ENCODE data around the gene CDC73.

CDC73 gene

DNA sequence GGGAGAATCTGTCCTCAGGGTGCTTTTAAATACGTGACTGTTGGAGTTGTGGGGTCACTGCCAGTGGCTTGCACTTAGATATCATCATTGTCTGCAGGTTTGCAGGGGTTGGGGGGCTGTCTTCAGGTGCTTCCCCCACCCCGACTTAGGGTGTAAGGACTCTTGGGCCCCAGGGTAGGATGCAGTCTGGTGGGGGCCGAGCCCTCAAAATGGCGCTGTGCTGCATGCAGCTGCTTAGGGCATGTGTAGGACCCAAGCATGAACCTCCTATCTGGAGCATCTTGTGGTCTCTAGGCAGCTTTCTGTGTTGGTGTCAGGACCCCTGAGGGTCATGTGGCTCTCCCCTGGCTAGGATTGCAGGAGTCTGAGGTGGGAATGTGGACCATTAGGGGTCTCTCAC lies 120.2 kb downstream of the CDC73 start:
- no peaks in the 10 kb centered on the region for H3K27me3 ChIP-seq (ENCODE audit: low read depth, low read length)
- H3K9ac ChIP-seq (ENCODE audit: low read length): no peak overlapping the region
- H4K20me1 ChIP-seq (ENCODE audit: insufficient read depth, low read length): no peaks in the 10 kb centered on the region; the same call in 1 of the 2 replicates
- H3K36me3 ChIP-seq (replicated peaks; ENCODE audit: low read depth, low read length): peaks cover 22% of the 10 kb centered on the region
- H3K4me2 ChIP-seq (ENCODE audit: low read length): no peak overlapping the region
- no peak overlapping the region for H3K4me3 ChIP-seq (ENCODE audit: low read length)
- no peaks in the 10 kb centered on the region for H3K9me3 ChIP-seq (ENCODE audit: insufficient read depth, low read length)
- H3K79me2 ChIP-seq (ENCODE audit: low read length): peaks cover 3% of the 10 kb centered on the region; the same call in 1 of the 2 replicates
- no peak for TF ChIP-seq EZH2phosphoT487 (IDR thresholded peaks at IDR 0.05; ENCODE audit: low read depth)
- TF ChIP-seq, protein P1, sequence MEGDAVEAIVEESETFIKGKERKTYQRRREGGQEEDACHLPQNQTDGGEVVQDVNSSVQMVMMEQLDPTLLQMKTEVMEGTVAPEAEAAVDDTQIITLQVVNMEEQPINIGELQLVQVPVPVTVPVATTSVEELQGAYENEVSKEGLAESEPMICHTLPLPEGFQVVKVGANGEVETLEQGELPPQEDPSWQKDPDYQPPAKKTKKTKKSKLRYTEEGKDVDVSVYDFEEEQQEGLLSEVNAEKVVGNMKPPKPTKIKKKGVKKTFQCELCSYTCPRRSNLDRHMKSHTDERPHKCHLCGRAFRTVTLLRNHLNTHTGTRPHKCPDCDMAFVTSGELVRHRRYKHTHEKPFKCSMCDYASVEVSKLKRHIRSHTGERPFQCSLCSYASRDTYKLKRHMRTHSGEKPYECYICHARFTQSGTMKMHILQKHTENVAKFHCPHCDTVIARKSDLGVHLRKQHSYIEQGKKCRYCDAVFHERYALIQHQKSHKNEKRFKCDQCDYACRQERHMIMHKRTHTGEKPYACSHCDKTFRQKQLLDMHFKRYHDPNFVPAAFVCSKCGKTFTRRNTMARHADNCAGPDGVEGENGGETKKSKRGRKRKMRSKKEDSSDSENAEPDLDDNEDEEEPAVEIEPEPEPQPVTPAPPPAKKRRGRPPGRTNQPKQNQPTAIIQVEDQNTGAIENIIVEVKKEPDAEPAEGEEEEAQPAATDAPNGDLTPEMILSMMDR (IDR thresholded peaks at IDR 0.05; ENCODE audit: low read depth, low read length): no peak
- H3K27ac ChIP-seq (ENCODE audit: low read length): no peak overlapping the region
- H2AFZ ChIP-seq (ENCODE audit: low read depth, low read length): no peak overlapping the region
- 0 out of 2 replicates have a peak, but pooled peaks cover 5% of the 10 kb centered on the region for H3K4me1 ChIP-seq (ENCODE audit: low read length)

- Histone ChIP-seq H3K4me1 (ENCODE audit: low read length) (no peaks in the 10 kb centered on the region), H4K20me1 (ENCODE audit: insufficient read depth, low read length) (no peaks in the 10 kb centered on the region), H3K27ac (ENCODE audit: low read length) (no peak overlapping the region), H3K27me3 (ENCODE audit: low read depth, low read length) (no peaks in the 10 kb centered on the region), H3K4me2 (ENCODE audit: low read length) (no peak overlapping the region), H3K4me3 (ENCODE audit: low read length) (no peak overlapping the region), H2AFZ (ENCODE audit: low read depth, low read length) (no peak overlapping the region), H3K79me2 (ENCODE audit: low read length) (no peaks in the 10 kb centered on the region), H3K9ac (ENCODE audit: low read length) (no peak overlapping the region), H3K9me3 (ENCODE audit: insufficient read depth, low read length) (no peaks in the 10 kb centered on the region), H3K36me3 (replicated peaks; ENCODE audit: low read depth, low read length) (peaks cover 38% of the 10 kb centered on the region)
- no peak for TF ChIP-seq EZH2phosphoT487 (IDR thresholded peaks at IDR 0.05; ENCODE audit: low read depth)
- TF ChIP-seq, protein P1 (IDR thresholded peaks at IDR 0.05; ENCODE audit: low read depth, low read length): no peak
Measured at GRCh38 chr1:193249187-193249586, 127.4 kb downstream of the CDC73 start.

DNA sequence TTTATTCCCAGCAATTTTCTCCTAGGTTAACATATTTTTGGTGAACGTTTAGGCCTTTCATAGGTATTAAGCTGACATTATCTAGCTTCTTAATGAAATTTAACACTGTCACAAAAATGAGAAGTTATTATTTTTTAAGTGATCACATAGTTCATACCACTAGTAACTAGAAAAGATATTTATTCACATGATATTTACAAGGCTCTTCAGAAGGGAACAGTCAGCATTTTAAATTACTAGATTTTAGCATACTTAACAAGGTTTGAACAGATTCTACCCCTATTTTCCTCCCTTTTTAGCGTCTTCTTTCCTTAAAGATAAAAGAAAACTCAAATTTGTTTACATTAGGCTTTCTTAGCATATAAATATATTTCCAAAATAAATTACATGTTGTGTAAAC lies 130.1 kb downstream of the CDC73 start:
- Histone ChIP-seq H3K9me3 (ENCODE audit: insufficient read depth, low read length) (no peaks in the 10 kb centered on the region), H3K27me3 (ENCODE audit: low read depth, low read length) (no peaks in the 10 kb centered on the region), H3K9ac (ENCODE audit: low read length) (no peak overlapping the region), H3K4me2 (ENCODE audit: low read length) (no peak overlapping the region), H3K4me3 (ENCODE audit: low read length) (no peak overlapping the region), H3K36me3 (replicated peaks; ENCODE audit: low read depth, low read length) (peaks cover 32% of the 10 kb centered on the region), H3K79me2 (ENCODE audit: low read length) (no peaks in the 10 kb centered on the region), H3K27ac (ENCODE audit: low read length) (no peak overlapping the region), H3K4me1 (ENCODE audit: low read length) (peaks cover 5% of the 10 kb centered on the region), H4K20me1 (ENCODE audit: insufficient read depth, low read length) (no peaks in the 10 kb centered on the region), H2AFZ (ENCODE audit: low read depth, low read length) (no peak overlapping the region)
- TF ChIP-seq, protein P1 (IDR thresholded peaks at IDR 0.05; ENCODE audit: low read depth, low read length): no peak
- TF ChIP-seq EZH2phosphoT487 (IDR thresholded peaks at IDR 0.05; ENCODE audit: low read depth): no peak

DNA sequence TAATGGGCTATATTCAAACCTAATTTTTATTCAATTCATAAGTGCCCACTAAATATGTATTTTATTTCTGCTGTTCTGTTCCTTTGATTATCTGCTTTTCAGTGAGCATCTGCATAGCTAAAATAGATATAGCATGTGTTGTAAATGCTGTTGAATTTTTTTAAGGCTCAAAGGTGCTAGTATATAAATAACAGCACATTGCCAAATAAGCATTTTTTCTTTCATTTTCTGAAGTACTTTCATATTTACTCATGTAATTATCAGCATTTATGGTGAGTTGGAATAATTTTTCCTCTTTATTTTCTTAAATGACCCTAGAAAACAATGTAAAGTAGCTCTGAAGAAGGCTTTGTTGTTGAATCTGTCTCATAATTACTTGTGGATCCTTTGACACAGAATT lies 134.2 kb downstream of the CDC73 start:
- no peaks in the 10 kb centered on the region for H3K27me3 ChIP-seq (ENCODE audit: low read depth, low read length)
- H2AFZ ChIP-seq (ENCODE audit: low read depth, low read length): no peak overlapping the region
- H3K9me3 ChIP-seq (ENCODE audit: insufficient read depth, low read length): no peaks in the 10 kb centered on the region
- no peak overlapping the region for H3K4me3 ChIP-seq (ENCODE audit: low read length)
- no peak overlapping the region for H3K9ac ChIP-seq (ENCODE audit: low read length)
- H3K36me3 ChIP-seq (replicated peaks; ENCODE audit: low read depth, low read length): peaks cover 14% of the 10 kb centered on the region
- TF ChIP-seq, protein P1 (IDR thresholded peaks at IDR 0.05; ENCODE audit: low read depth, low read length): no peak
- no peak for TF ChIP-seq EZH2phosphoT487 (IDR thresholded peaks at IDR 0.05; ENCODE audit: low read depth)
- H3K79me2 ChIP-seq (ENCODE audit: low read length): no peaks in the 10 kb centered on the region
- H3K27ac ChIP-seq (ENCODE audit: low read length): no peak overlapping the region
- no peak overlapping the region for H3K4me2 ChIP-seq (ENCODE audit: low read length)
- H4K20me1 ChIP-seq (ENCODE audit: insufficient read depth, low read length): no peaks in the 10 kb centered on the region
- peaks cover 5% of the 10 kb centered on the region for H3K4me1 ChIP-seq (ENCODE audit: low read length)

Data from OCI-LY3 (cell line).